Astrocyte of the spinal cord (primary cell): Measurements from ENCODE around the gene AP1S1.
"Not testable (repeated sequence)": the region's sequence is repeated elsewhere in the genome, so short reads cannot be mapped to it uniquely, and the experiment has no call there.

Experiments used
- DNase-seq: peaks from one replicate; pipeline ENCODE4 v3.0.0; 2011; ENCODE audit warnings: low read depth, low spot score
- H3K4me3 ChIP-seq: 2 replicates; pipeline ENCODE4 v1.5.1; 2011; ENCODE audit warnings: low read depth, mild to moderate bottlenecking, low read length, moderate library complexity
- in situ Hi-C: cut with HindIII; loops from 2 replicates; pipeline ENCODE4 v1.10.0; 2017; ENCODE audit warnings: low sequenced_read_pairs
- TF ChIP-seq, protein P1 (sequence below): IDR thresholded peaks from 2 replicates; pipeline ENCODE4 v1.5.1; 2012; ENCODE audit warnings: low read depth, mild to moderate bottlenecking, low read length, inconsistent platforms

Gene AP1S1

GRCh38 chr7:101128040-101128834 is 26.0 kb upstream of the AP1S1 start:
- in situ Hi-C loops = no loop called here
- H3K4me3 ChIP-seq = peak overlapping the region; percentile 97
- peak; percentile 65 for DNase-seq
- TF ChIP-seq, protein P1, sequence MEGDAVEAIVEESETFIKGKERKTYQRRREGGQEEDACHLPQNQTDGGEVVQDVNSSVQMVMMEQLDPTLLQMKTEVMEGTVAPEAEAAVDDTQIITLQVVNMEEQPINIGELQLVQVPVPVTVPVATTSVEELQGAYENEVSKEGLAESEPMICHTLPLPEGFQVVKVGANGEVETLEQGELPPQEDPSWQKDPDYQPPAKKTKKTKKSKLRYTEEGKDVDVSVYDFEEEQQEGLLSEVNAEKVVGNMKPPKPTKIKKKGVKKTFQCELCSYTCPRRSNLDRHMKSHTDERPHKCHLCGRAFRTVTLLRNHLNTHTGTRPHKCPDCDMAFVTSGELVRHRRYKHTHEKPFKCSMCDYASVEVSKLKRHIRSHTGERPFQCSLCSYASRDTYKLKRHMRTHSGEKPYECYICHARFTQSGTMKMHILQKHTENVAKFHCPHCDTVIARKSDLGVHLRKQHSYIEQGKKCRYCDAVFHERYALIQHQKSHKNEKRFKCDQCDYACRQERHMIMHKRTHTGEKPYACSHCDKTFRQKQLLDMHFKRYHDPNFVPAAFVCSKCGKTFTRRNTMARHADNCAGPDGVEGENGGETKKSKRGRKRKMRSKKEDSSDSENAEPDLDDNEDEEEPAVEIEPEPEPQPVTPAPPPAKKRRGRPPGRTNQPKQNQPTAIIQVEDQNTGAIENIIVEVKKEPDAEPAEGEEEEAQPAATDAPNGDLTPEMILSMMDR = no peak

DNA sequence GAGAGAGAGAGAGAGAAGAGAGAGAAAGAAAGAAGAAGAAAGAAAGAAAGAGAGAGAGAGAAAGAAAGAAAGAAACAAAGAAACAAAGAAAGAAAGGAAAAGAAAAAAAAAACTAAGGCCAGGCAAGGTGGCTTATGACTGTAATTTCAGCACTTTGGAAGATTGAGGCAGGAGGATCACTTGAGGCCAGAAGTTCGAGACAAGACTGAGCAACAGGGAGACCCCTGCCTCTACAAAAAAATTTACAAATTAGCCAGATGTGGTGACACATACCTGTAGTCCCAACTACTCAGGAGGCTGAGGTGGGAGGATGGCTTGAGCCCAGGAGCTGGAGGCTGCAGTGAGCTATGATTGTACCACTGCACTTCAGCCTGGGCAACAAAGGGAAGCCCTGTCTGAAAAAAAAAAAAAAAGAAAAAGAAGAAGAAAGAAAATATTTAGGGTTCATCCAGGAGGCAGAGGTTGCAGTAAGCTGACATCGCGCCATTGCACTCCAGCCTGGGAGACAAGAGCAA is 24.6 kb upstream of the AP1S1 start:
- TF ChIP-seq, protein P1 = no peak
- in situ Hi-C loops = no loop called here
- DNase-seq = no peak
- H3K4me3 ChIP-seq = peak overlapping the region; percentile 97

DNA sequence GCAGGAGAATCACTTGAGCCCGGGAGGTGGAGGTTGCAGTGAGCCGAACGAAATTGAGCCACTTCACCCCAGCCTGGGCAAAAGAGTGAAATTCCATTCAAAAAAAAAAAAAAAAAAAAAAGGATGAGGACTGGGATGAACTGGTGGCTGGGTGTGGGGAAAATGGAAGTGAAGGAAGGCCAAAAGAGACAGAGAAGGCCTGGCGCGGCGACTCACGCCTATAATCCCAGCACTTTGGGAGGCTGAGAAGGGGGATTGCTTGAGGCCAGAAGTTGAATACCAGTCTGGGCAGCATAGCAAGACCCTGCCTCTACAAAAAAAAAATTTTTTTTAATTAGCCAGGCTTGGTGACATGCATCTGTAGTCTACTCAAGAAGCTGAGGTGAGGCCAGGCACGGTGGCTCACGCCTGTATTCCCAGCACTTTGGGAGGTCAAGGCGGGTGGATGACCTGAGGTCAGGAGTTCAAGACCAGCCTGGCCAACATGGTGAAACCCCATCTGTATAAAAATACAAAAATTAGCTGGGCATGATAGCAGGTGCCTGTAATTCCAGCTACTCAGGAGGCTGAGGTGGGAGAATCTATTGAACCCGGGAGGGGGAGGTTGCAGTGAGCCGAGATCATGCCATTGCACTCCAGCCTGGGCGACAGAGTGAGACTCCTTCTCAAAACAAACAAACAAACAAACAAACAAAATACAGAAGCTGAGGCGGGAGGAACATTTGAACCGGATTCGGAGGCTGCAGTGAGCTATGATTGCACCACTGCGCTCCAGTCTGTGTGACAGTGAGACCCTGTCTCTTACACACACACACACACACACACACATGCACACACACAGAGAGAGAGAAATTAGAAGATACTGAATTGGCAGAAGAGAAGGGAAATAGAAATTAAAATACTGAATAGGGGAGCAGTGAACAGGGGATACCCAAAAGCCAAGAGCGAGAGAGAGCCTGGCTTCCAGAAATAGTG is 21.4 kb upstream of the AP1S1 start:
- H3K4me3 ChIP-seq, in situ Hi-C loops: not testable (repeated sequence)
- peak; percentile 47 for DNase-seq

DNA sequence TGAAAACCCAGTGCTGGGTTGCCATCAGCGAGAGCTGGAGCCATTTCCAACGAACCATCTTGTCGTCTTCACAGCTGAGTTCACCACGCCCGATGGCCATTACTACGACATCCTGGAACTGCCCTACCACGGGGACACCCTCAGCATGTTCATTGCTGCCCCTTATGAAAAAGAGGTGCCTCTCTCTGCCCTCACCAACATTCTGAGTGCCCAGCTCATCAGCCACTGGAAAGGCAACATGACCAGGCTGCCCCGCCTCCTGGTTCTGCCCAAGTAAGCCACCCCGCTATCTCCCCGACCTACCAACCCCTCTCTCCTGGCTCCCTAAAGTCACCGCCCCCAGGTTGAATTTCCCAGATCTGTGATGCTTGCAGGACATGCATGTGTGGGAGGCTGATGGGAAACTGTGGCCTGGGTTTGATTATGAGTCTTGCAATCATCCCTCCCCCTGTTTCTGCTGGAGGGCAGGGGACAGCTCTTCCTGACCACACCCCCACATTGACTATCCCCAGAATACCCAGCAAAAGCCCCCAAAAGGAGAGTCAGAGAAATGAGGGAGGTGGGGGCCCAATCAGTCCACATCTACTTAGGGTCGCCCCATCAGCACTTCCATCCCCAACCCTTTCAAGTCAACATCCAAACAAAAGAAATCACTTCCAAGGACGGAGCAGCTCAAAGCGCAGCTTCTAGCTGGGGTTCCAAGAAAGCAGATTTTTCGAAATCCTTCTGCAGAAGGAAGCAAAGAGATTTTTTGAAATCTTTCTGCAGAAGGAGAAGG is 20.5 kb upstream of the AP1S1 start:
- peak; percentile 56 for DNase-seq
- TF ChIP-seq, protein P1 = no peak
- in situ Hi-C loops = no loop called here
- H3K4me3 ChIP-seq = no peak overlapping the region

GRCh38 chr7:101134399-101134980 is 19.8 kb upstream of the AP1S1 start:
- H3K4me3 ChIP-seq = no peak overlapping the region
- TF ChIP-seq, protein P1 = no peak
- in situ Hi-C loops = no loop called here
- DNase-seq = peak; percentile 63

DNA sequence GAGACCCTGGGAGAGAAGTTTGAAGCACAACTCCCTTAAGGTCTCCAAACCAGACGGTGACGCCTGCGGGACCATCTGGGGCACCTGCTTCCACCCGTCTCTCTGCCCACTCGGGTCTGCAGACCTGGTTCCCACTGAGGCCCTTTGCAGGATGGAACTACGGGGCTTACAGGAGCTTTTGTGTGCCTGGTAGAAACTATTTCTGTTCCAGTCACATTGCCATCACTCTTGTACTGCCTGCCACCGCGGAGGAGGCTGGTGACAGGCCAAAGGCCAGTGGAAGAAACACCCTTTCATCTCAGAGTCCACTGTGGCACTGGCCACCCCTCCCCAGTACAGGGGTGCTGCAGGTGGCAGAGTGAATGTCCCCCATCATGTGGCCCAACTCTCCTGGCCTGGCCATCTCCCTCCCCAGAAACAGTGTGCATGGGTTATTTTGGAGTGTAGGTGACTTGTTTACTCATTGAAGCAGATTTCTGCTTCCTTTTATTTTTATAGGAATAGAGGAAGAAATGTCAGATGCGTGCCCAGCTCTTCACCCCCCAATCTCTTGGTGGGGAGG is 16.5 kb upstream of the AP1S1 start:
- TF ChIP-seq, protein P1 = no peak
- DNase-seq = no peak
- in situ Hi-C loops = no loop called here
- no peak overlapping the region for H3K4me3 ChIP-seq
